ENCODE measurements around the gene CITED1.

DNA sequence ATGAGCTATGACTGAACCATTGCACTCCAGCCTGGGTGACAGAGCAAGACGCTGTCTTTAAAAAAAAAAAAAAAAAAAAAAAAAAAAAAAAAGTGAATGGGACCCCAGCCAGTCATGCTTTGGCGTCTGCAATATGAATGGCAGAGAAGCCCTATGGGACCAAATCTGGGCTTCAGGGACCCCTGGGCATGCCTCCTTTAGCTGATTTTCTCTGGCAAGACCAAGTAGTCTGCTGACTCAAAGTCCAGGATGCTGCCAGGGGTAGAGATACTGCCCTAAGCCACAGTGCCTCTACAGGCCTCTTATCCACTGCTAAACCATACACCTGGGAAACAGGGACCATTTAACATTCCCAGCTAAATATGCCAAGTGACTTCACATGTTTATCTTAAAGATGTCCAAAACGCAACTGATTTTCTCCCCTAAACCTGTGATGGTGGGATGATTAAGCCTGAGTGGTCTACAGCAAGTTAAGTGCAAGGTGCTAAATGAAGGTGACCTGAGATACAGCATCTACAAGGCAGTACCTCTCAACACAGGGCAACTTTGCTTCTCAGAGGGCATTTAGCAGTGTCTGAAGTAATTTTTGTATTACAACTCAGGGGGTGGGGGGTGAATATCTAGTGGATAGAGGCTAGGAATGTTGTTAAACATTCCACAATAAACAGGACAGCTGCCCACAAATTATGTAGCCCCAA is 34.5 kb downstream of the CITED1 start:
- TF ChIP-seq CTCF (IDR thresholded peaks at IDR 0.05) = no peak
- no peak for TF ChIP-seq POLR2A (IDR thresholded peaks at IDR 0.05)
